ENCODE measurements around the gene NCOR2.

Gene NCOR2

GRCh38 chr12:124524231-124524925 lies 43.0 kb downstream of the NCOR2 start:
- no peak for TF ChIP-seq ZNF384 (IDR thresholded peaks at IDR 0.05)
- no peak for TF ChIP-seq HDGF (IDR thresholded peaks at IDR 0.05; ENCODE audit: borderline replicate concordance)
- TF ChIP-seq ELF4 (IDR thresholded peaks at IDR 0.05): no peak
- no peak for TF ChIP-seq FOXK2 (IDR thresholded peaks at IDR 0.05)
- no peak for TF ChIP-seq LEF1 (IDR thresholded peaks at IDR 0.05; ENCODE audit: borderline replicate concordance)
- TF ChIP-seq FOXM1 (IDR thresholded peaks at IDR 0.05; ENCODE audit: borderline replicate concordance): no peak
- TF ChIP-seq SUZ12 (IDR thresholded peaks at IDR 0.05): no peak
- POLR2A ChIA-PET: no interaction called here
- DNase-seq (ENCODE audit: extremely low spot score): no peak
- CTCF ChIA-PET: no interaction called here

- no peak for DNase-seq (ENCODE audit: extremely low spot score)
- TF ChIP-seq SP1 (IDR thresholded peaks at IDR 0.05): no peak
- TF ChIP-seq ARNT (IDR thresholded peaks at IDR 0.05): no peak
- no peak for TF ChIP-seq PKNOX1 (IDR thresholded peaks at IDR 0.05)
- ChIA-PET CTCF (interaction anchor here (0.6 kb wide), 1 partner anchor 51 kb away, joined by 4 read pairs; no protein-coding TSS in a partner anchor), POLR2A (no interaction called here)
Measured at GRCh38 chr12:124523071-124523470, 44.3 kb downstream of the NCOR2 start.

- TF ChIP-seq ZNF384 (IDR thresholded peaks at IDR 0.05) (no peak), BHLHE40 (IDR thresholded peaks at IDR 0.05; ENCODE audit: borderline replicate concordance) (no peak), SP1 (IDR thresholded peaks at IDR 0.05) (no peak), NFRKB (IDR thresholded peaks at IDR 0.05) (no peak), PKNOX1 (IDR thresholded peaks at IDR 0.05) (no peak), L3MBTL2 (conservative IDR thresholded peaks at IDR 0.05) (no peak), FOXM1 (IDR thresholded peaks at IDR 0.05; ENCODE audit: borderline replicate concordance) (no peak), FOXK2 (IDR thresholded peaks at IDR 0.05) (no peak), ELF4 (IDR thresholded peaks at IDR 0.05) (no peak), SUZ12 (IDR thresholded peaks at IDR 0.05) (no peak), LEF1 (IDR thresholded peaks at IDR 0.05; ENCODE audit: borderline replicate concordance) (no peak), CTBP1 (IDR thresholded peaks at IDR 0.05; ENCODE audit: borderline replicate concordance) (no peak), ARNT (IDR thresholded peaks at IDR 0.05) (no peak), TARDBP (IDR thresholded peaks at IDR 0.05) (no peak), FOXA1 (IDR thresholded peaks at IDR 0.05) (no peak)
- no peak for DNase-seq (ENCODE audit: extremely low spot score)
- CTCF ChIA-PET: no interaction called here
- POLR2A ChIA-PET: no interaction called here
Measured at GRCh38 chr12:124520907-124521306, 46.5 kb downstream of the NCOR2 start.

- ChIA-PET CTCF (no interaction called here), POLR2A (no interaction called here)
- no peak for DNase-seq (ENCODE audit: extremely low spot score)
- TF ChIP-seq SP1 (IDR thresholded peaks at IDR 0.05) (no peak), L3MBTL2 (conservative IDR thresholded peaks at IDR 0.05) (no peak), BHLHE40 (IDR thresholded peaks at IDR 0.05; ENCODE audit: borderline replicate concordance) (no peak), ARNT (IDR thresholded peaks at IDR 0.05) (no peak), TARDBP (IDR thresholded peaks at IDR 0.05) (no peak), HDGF (IDR thresholded peaks at IDR 0.05; ENCODE audit: borderline replicate concordance) (no peak), SUZ12 (IDR thresholded peaks at IDR 0.05) (no peak), FOXK2 (IDR thresholded peaks at IDR 0.05) (no peak), PKNOX1 (IDR thresholded peaks at IDR 0.05) (no peak), NFRKB (IDR thresholded peaks at IDR 0.05) (no peak), CTBP1 (IDR thresholded peaks at IDR 0.05; ENCODE audit: borderline replicate concordance) (no peak), ELF4 (IDR thresholded peaks at IDR 0.05) (no peak), ZNF384 (IDR thresholded peaks at IDR 0.05) (no peak), FOXM1 (IDR thresholded peaks at IDR 0.05; ENCODE audit: borderline replicate concordance) (no peak), LEF1 (IDR thresholded peaks at IDR 0.05; ENCODE audit: borderline replicate concordance) (no peak), FOXA1 (IDR thresholded peaks at IDR 0.05) (no peak)
Measured at GRCh38 chr12:124520265-124520701, 47.1 kb downstream of the NCOR2 start.

- CTCF ChIA-PET: interaction anchor here (1.5 kb wide), 1 partner anchor 10 kb away, joined by 7 read pairs; no protein-coding TSS in a partner anchor
Measured at GRCh38 chr12:124519746-124520145, 47.7 kb downstream of the NCOR2 start.

GRCh38 chr12:124518051-124518932 lies 49.1 kb downstream of the NCOR2 start:
- DNase-seq (ENCODE audit: extremely low spot score): peak; percentile 80
- POLR2A ChIA-PET: interaction anchor here (0.9 to 1.5 kb wide), 5 partner anchors 8 to 74 kb away, joined by 3 to 5 read pairs (median 4); no protein-coding TSS in a partner anchor

More at GRCh38 chr12:124519746-124520145, 47.7 kb downstream of the NCOR2 start:
- no peak for DNase-seq (ENCODE audit: extremely low spot score)
- TF ChIP-seq FOXA1 (IDR thresholded peaks at IDR 0.05): no peak
- TF ChIP-seq ELF4 (IDR thresholded peaks at IDR 0.05): no peak
- TF ChIP-seq NFRKB (IDR thresholded peaks at IDR 0.05): no peak
- POLR2A ChIA-PET: interaction anchor here (0.8 to 1.5 kb wide), 2 partner anchors 21 to 50 kb away, joined by 3 to 5 read pairs; no protein-coding TSS in a partner anchor

More at GRCh38 chr12:124518051-124518932, 49.1 kb downstream of the NCOR2 start:
- CTCF ChIA-PET: interaction anchor here (0.6 to 1.5 kb wide), 2 partner anchors 11 to 265 kb away, joined by 3 to 7 read pairs; no protein-coding TSS in a partner anchor
- TF ChIP-seq ZNF384 (IDR thresholded peaks at IDR 0.05) (0 out of 2 replicates have a peak, but pooled peaks have one; percentile 47), PKNOX1 (IDR thresholded peaks at IDR 0.05) (peak; percentile 80), SUZ12 (IDR thresholded peaks at IDR 0.05) (no peak)
